Measurements from ENCODE around the gene RNF224. TPM values are rescaled to one million over a fixed set of nuclear protein-coding genes. Genes with fewer than 3 reads are reported as not detected.
A peak's percentile ranks its signal among the peaks of the same experiment; 100 is the strongest.

RNF224 gene
- total and polyA plus RNA-seq, 4 donors, result 0.06 to 2.2 (median 1.3) TPM; not detected in 1

- 87% methylated on average over 10 of the region's 10 CpGs for WGBS (ENCODE audit: insufficient coverage)
Measured at GRCh38 chr9:137263506-137263905, 36.2 kb downstream of the RNF224 start.

GRCh38 chr9:137264067-137264466, 36.8 kb downstream of the RNF224 start:
- Histone ChIP-seq H3K4me3 (ENCODE audit: low read depth, low read length) (no peak overlapping the region), H3K4me1 (ENCODE audit: control insufficient read depth, insufficient read depth, low read length) (peaks cover 4% of the 10 kb centered on the region), H3K27ac (ENCODE audit: low read depth, low read length) (no peak overlapping the region), H3K9me3 (ENCODE audit: control insufficient read depth, insufficient read depth, low read length) (no peaks in the 10 kb centered on the region), H3K36me3 (ENCODE audit: control insufficient read depth, insufficient read depth, low read length) (peaks cover 74% of the 10 kb centered on the region), H3K27me3 (ENCODE audit: control insufficient read depth, insufficient read depth, low read length) (no peaks in the 10 kb centered on the region)
- 97% methylated on average over 22 of the region's 22 CpGs for WGBS (ENCODE audit: insufficient coverage)
- no peak for DNase-seq (ENCODE audit: low read depth in 4 of 6, low spot score in 6 of 6)

More at GRCh38 chr9:137263506-137263905, 36.2 kb downstream of the RNF224 start:
- Histone ChIP-seq H3K27ac (ENCODE audit: low read depth, low read length) (no peak overlapping the region), H3K4me1 (ENCODE audit: control insufficient read depth, insufficient read depth, low read length) (peaks cover 4% of the 10 kb centered on the region), H3K27me3 (ENCODE audit: control insufficient read depth, insufficient read depth, low read length) (no peaks in the 10 kb centered on the region), H3K36me3 (ENCODE audit: control insufficient read depth, insufficient read depth, low read length) (peaks cover 72% of the 10 kb centered on the region), H3K9me3 (ENCODE audit: control insufficient read depth, insufficient read depth, low read length) (no peaks in the 10 kb centered on the region), H3K4me3 (ENCODE audit: low read depth, low read length) (no peak overlapping the region)
- DNase-seq (ENCODE audit: low read depth in 4 of 6, low spot score in 6 of 6), result no peak

- no peak for DNase-seq (ENCODE audit: low read depth in 4 of 6, low spot score in 6 of 6)
- Histone ChIP-seq H3K27me3 (ENCODE audit: control insufficient read depth, insufficient read depth, low read length) (no peaks in the 10 kb centered on the region), H3K9me3 (ENCODE audit: control insufficient read depth, insufficient read depth, low read length) (no peaks in the 10 kb centered on the region), H3K4me1 (ENCODE audit: control insufficient read depth, insufficient read depth, low read length) (peaks cover 4% of the 10 kb centered on the region), H3K27ac (ENCODE audit: low read depth, low read length) (no peak overlapping the region), H3K4me3 (ENCODE audit: low read depth, low read length) (no peak overlapping the region), H3K36me3 (ENCODE audit: control insufficient read depth, insufficient read depth, low read length) (peaks cover 86% of the 10 kb centered on the region)
- WGBS (ENCODE audit: insufficient coverage), result 96% methylated on average over 28 of the region's 29 CpGs
Measured at GRCh38 chr9:137265496-137266161, 38.3 kb downstream of the RNF224 start.

- Histone ChIP-seq H3K4me3 (ENCODE audit: low read depth, low read length) (no peak overlapping the region), H3K4me1 (ENCODE audit: control insufficient read depth, insufficient read depth, low read length) (peaks cover 4% of the 10 kb centered on the region), H3K27me3 (ENCODE audit: control insufficient read depth, insufficient read depth, low read length) (no peaks in the 10 kb centered on the region), H3K9me3 (ENCODE audit: control insufficient read depth, insufficient read depth, low read length) (no peaks in the 10 kb centered on the region), H3K36me3 (ENCODE audit: control insufficient read depth, insufficient read depth, low read length) (peaks cover 91% of the 10 kb centered on the region), H3K27ac (ENCODE audit: low read depth, low read length) (no peak overlapping the region)
- DNase-seq (ENCODE audit: low read depth in 4 of 6, low spot score in 6 of 6), result no peak
- 85% methylated on average over 15 of the region's 15 CpGs for WGBS (ENCODE audit: insufficient coverage)
Measured at GRCh38 chr9:137266162-137266527, 38.8 kb downstream of the RNF224 start.

- Histone ChIP-seq H3K27me3 (ENCODE audit: control insufficient read depth, insufficient read depth, low read length) (no peaks in the 10 kb centered on the region), H3K27ac (ENCODE audit: low read depth, low read length) (no peak overlapping the region), H3K9me3 (ENCODE audit: control insufficient read depth, insufficient read depth, low read length) (no peaks in the 10 kb centered on the region), H3K4me3 (ENCODE audit: low read depth, low read length) (no peak overlapping the region), H3K4me1 (ENCODE audit: control insufficient read depth, insufficient read depth, low read length) (peaks cover under 1% of the 10 kb centered on the region), H3K36me3 (ENCODE audit: control insufficient read depth, insufficient read depth, low read length) (peaks cover 92% of the 10 kb centered on the region)
- DNase-seq (ENCODE audit: low read depth in 4 of 6, low spot score in 6 of 6), result no peak
- 97% methylated on average over 28 of the region's 34 CpGs for WGBS (ENCODE audit: insufficient coverage)
Measured at GRCh38 chr9:137266585-137267453, 39.5 kb downstream of the RNF224 start.

- Histone ChIP-seq H3K9me3 (ENCODE audit: control insufficient read depth, insufficient read depth, low read length) (no peaks in the 10 kb centered on the region), H3K27me3 (ENCODE audit: control insufficient read depth, insufficient read depth, low read length) (no peaks in the 10 kb centered on the region), H3K27ac (ENCODE audit: low read depth, low read length) (no peak overlapping the region), H3K4me3 (ENCODE audit: low read depth, low read length) (no peak overlapping the region), H3K36me3 (ENCODE audit: control insufficient read depth, insufficient read depth, low read length) (peaks cover 97% of the 10 kb centered on the region), H3K4me1 (ENCODE audit: control insufficient read depth, insufficient read depth, low read length) (no peaks in the 10 kb centered on the region)
- 100% methylated on average over 3 of the region's 6 CpGs for WGBS (ENCODE audit: insufficient coverage)
- peak in 1 of 6 donors; percentile 0 for DNase-seq (ENCODE audit: low read depth in 4 of 6, low spot score in 6 of 6)
Measured at GRCh38 chr9:137267933-137268355, 40.6 kb downstream of the RNF224 start.

- H3K27ac ChIP-seq (ENCODE audit: low read depth, low read length), result no peak overlapping the region
- 93% methylated on average over 18 of the region's 19 CpGs for WGBS (ENCODE audit: insufficient coverage)
- peaks cover 96% of the 10 kb centered on the region for H3K36me3 ChIP-seq (ENCODE audit: control insufficient read depth, insufficient read depth, low read length)
- H3K4me3 ChIP-seq (ENCODE audit: low read depth, low read length), result no peak overlapping the region
- H3K27me3 ChIP-seq (ENCODE audit: control insufficient read depth, insufficient read depth, low read length), result no peaks in the 10 kb centered on the region
- H3K9me3 ChIP-seq (ENCODE audit: control insufficient read depth, insufficient read depth, low read length), result no peaks in the 10 kb centered on the region
- no peaks in the 10 kb centered on the region for H3K4me1 ChIP-seq (ENCODE audit: control insufficient read depth, insufficient read depth, low read length)
- peak in 1 of 6 donors; percentile 0 for DNase-seq (ENCODE audit: low read depth in 4 of 6, low spot score in 6 of 6)
Measured at GRCh38 chr9:137268538-137269201, 41.4 kb downstream of the RNF224 start.

- H3K4me3 ChIP-seq (ENCODE audit: low read depth, low read length), result no peak overlapping the region
- no peaks in the 10 kb centered on the region for H3K27me3 ChIP-seq (ENCODE audit: control insufficient read depth, insufficient read depth, low read length)
- no peak overlapping the region for H3K27ac ChIP-seq (ENCODE audit: low read depth, low read length)
- peaks cover 2% of the 10 kb centered on the region for H3K4me1 ChIP-seq (ENCODE audit: control insufficient read depth, insufficient read depth, low read length)
- H3K36me3 ChIP-seq (ENCODE audit: control insufficient read depth, insufficient read depth, low read length), result peaks cover 96% of the 10 kb centered on the region
- WGBS (ENCODE audit: insufficient coverage), result 94% methylated on average over 13 of the region's 17 CpGs
- H3K9me3 ChIP-seq (ENCODE audit: control insufficient read depth, insufficient read depth, low read length), result no peaks in the 10 kb centered on the region
- peak in 1 of 6 donors; percentile 0 for DNase-seq (ENCODE audit: low read depth in 4 of 6, low spot score in 6 of 6)
Measured at GRCh38 chr9:137269231-137269772, 42.0 kb downstream of the RNF224 start.

GRCh38 chr9:137270929-137271695, 43.8 kb downstream of the RNF224 start:
- Histone ChIP-seq H3K9me3 (ENCODE audit: control insufficient read depth, insufficient read depth, low read length) (no peaks in the 10 kb centered on the region), H3K27me3 (ENCODE audit: control insufficient read depth, insufficient read depth, low read length) (peaks cover 2% of the 10 kb centered on the region), H3K36me3 (ENCODE audit: control insufficient read depth, insufficient read depth, low read length) (peaks cover 95% of the 10 kb centered on the region), H3K4me3 (ENCODE audit: low read depth, low read length) (no peak overlapping the region), H3K27ac (ENCODE audit: low read depth, low read length) (no peak overlapping the region), H3K4me1 (ENCODE audit: control insufficient read depth, insufficient read depth, low read length) (peaks cover 10% of the 10 kb centered on the region)
- DNase-seq (ENCODE audit: low read depth in 4 of 6, low spot score in 6 of 6), result peak in 1 of 6 donors; percentile 0
- WGBS (ENCODE audit: insufficient coverage), result 89% methylated on average over 28 of the region's 32 CpGs

All from spinal cord (tissue), 10 donors.